GM12872 (cell line): Measurements from ENCODE around the gene C1orf94.

ENCODE experiments used
- TF ChIP-seq, protein P1 (sequence below): IDR thresholded peaks from 3 replicates; pipeline ENCODE4 v1.5.1; 2011; ENCODE audit warnings: low read depth, mild to moderate bottlenecking, low read length, moderate library complexity; ENCODE audit not compliant: insufficient read depth

The C1orf94 gene

GRCh38 chr1:34155860-34156259 lies 20.8 kb upstream of the C1orf94 start:
- TF ChIP-seq, protein P1, sequence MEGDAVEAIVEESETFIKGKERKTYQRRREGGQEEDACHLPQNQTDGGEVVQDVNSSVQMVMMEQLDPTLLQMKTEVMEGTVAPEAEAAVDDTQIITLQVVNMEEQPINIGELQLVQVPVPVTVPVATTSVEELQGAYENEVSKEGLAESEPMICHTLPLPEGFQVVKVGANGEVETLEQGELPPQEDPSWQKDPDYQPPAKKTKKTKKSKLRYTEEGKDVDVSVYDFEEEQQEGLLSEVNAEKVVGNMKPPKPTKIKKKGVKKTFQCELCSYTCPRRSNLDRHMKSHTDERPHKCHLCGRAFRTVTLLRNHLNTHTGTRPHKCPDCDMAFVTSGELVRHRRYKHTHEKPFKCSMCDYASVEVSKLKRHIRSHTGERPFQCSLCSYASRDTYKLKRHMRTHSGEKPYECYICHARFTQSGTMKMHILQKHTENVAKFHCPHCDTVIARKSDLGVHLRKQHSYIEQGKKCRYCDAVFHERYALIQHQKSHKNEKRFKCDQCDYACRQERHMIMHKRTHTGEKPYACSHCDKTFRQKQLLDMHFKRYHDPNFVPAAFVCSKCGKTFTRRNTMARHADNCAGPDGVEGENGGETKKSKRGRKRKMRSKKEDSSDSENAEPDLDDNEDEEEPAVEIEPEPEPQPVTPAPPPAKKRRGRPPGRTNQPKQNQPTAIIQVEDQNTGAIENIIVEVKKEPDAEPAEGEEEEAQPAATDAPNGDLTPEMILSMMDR, result no peak

GRCh38 chr1:34156739-34157138 lies 20.0 kb upstream of the C1orf94 start:
- TF ChIP-seq, protein P1, result 0 out of 3 replicates have a peak, but pooled peaks have one; percentile 16

GRCh38 chr1:34162852-34163766 lies 13.6 kb upstream of the C1orf94 start:
- TF ChIP-seq, protein P1, result peak; percentile 82

GRCh38 chr1:34163792-34164731 lies 12.6 kb upstream of the C1orf94 start:
- TF ChIP-seq, protein P1, result no peak

- TF ChIP-seq, protein P1, result no peak
Measured at GRCh38 chr1:34164771-34165391, 11.8 kb upstream of the C1orf94 start, which contains the start of gene CSMD2. Gene CSMD2, minus strand, starts transcription at chr1:34165230. Its CDS starts 133 bp downstream, at chr1:34165097.

GRCh38 chr1:34165422-34165921 lies 11.2 kb upstream of the C1orf94 start:
- TF ChIP-seq, protein P1, result no peak
